Panc1 (cell line): ENCODE measurements around the gene C2orf81. TPM values are rescaled to one million over a fixed set of nuclear protein-coding genes. Genes with fewer than 3 reads are reported as not detected.
A peak's percentile ranks its signal among the peaks of the same experiment; 100 is the strongest.

Experiments used
- ATAC-seq: fragments of 200-7000 bp; cut with Tn5 transposase; 2 replicates; pipeline ENCODE4 v1.9.1; 2020; ENCODE audit warnings: mild to moderate bottlenecking, moderate library complexity
- BruUV-seq: library from RNA; stranded (reverse); fragments of 400-500 nt; replicated peaks from 2 replicates; lab custom pipeline; 2021; lab: Mats Ljungman, UMichigan
- CTCF ChIA-PET: fragments of 300-600 bp; sonication (Branson Sonifier 250); formaldehyde crosslinking; loops from one replicate; lab custom pipeline; 2022; ENCODE audit warnings: antibody characterized with exemption; lab: Charles Lee
- POLR2A ChIA-PET: fragments of 300-600 bp; sonication (Branson Sonifier 250); formaldehyde crosslinking; loops from one replicate; lab custom pipeline; 2022; ENCODE audit warnings: antibody characterized with exemption; lab: Charles Lee
- DNase-seq: peaks from one replicate; pipeline ENCODE4 v3.0.0-alpha.2; 2010; ENCODE audit warnings: low read depth, low spot score
- H3K27ac ChIP-seq: 2 replicates; pipeline ENCODE4 v1.5.1; 2011; ENCODE audit warnings: mild to moderate bottlenecking, low read length, inconsistent platforms
- H3K27me3 ChIP-seq: fragments of 200-500 bp; sonication (Bioruptor generic); 2 replicates; pipeline ENCODE4 v1.6.0; 2014; ENCODE audit warnings: low read length, inconsistent platforms; ENCODE audit not compliant: control insufficient read depth, insufficient read depth
- H3K36me3 ChIP-seq: fragments of 200-500 bp; sonication (Bioruptor generic); 2 replicates; pipeline ENCODE4 v1.5.1; 2014; ENCODE audit warnings: inconsistent platforms, mild to moderate bottlenecking, low read length, moderate library complexity; ENCODE audit not compliant: control insufficient read depth, insufficient read depth
- H3K4me1 ChIP-seq: 2 replicates; pipeline ENCODE4 v1.5.1; 2011; ENCODE audit warnings: inconsistent platforms, mild to moderate bottlenecking, low read length, moderate library complexity; ENCODE audit not compliant: control insufficient read depth, insufficient read depth
- H3K4me3 ChIP-seq, 2 experiments: 2 replicates each; pipeline ENCODE4 v1.5.1; 2011 to 2012; ENCODE audit warnings: low read depth in 2 of 2, low read length in 2 of 2, mild to moderate bottlenecking in 2 of 2, inconsistent platforms in 1 of 2, moderate library complexity in 1 of 2
- H3K9me3 ChIP-seq: fragments of 200-500 bp; sonication (Bioruptor generic); 2 replicates; pipeline ENCODE4 v1.5.1; 2014; ENCODE audit warnings: low read depth, mild to moderate bottlenecking, inconsistent platforms, low read length, moderate library complexity; ENCODE audit not compliant: control insufficient read depth, insufficient read depth
- POLR2AphosphoS5 ChIP-seq: IDR thresholded peaks from 2 replicates; pipeline ENCODE4 v1.6.1; 2012; ENCODE audit warnings: mild to moderate bottlenecking, low read depth, low read length, moderate library complexity
- SIN3A ChIP-seq: IDR thresholded peaks from 2 replicates; pipeline ENCODE4 v1.6.1; 2012; ENCODE audit warnings: low read depth, mild to moderate bottlenecking, low read length, moderate library complexity, borderline replicate concordance; ENCODE audit not compliant: insufficient read depth
- TCF7L2 ChIP-seq: IDR thresholded peaks from 2 replicates; pipeline ENCODE4 v1.6.1; 2011; ENCODE audit warnings: mild to moderate bottlenecking, low read depth, low read length, inconsistent platforms
- in situ Hi-C: cut with HindIII; loops from 2 replicates; pipeline ENCODE4 v1.10.0; 2016; ENCODE audit warnings: low sequenced_read_pairs, low pct_unique_long_range_greater_than_20kb
- intact Hi-C: fragments of 100-400 bp; cut with micrococcal nuclease; formaldehyde crosslinking; loops from one replicate; pipeline ENCODE4 v1.10.0; 2022; ENCODE audit not compliant: unreplicated experiment
- total RNA-seq: library from RNA; stranded (reverse); gene quantifications from one replicate; pipeline ENCODE4 v1.2.1, GENCODE V29; 2021; ENCODE audit not compliant: unreplicated experiment
- TF ChIP-seq, protein P1 (sequence below): fragments of 450-650 bp; IDR thresholded peaks from 2 replicates; pipeline ENCODE4 v1.5.1; 2017; ENCODE audit warnings: mild to moderate bottlenecking
- TF ChIP-seq, protein P2 (sequence below), 2 experiments: IDR thresholded peaks; 2 replicates each; pipeline ENCODE4 v1.6.1; 2011 to 2012; ENCODE audit warnings: low read depth in 2 of 2, control low read depth in 1 of 2, low read length in 1 of 2, mild to moderate bottlenecking in 1 of 2, moderate library complexity in 1 of 2; ENCODE audit not compliant: insufficient read depth in 1 of 2

The C2orf81 gene
- total RNA-seq, 1 experiment from 2014 or later = 3.9 TPM

DNA sequence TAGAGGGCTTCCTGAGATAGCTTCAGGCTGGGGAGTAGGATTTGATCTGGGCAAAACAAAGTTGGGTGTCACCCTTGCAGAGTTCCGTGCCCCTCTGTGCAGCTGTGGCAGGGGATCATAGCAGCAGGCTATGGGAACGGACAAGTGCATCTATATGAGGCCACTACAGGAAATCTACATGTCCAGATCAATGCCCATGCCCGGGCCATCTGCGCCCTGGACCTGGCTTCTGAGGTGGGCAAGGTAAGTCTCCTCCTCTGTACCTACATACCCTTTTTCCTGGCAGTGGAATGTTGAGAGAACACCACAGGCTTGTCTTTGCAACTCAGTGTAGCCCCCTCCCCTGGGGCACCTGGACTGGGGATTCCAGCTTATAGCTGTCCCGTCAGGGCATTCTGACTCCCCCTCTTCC, 3.6 kb upstream of the C2orf81 start:
- TF ChIP-seq, protein P1, sequence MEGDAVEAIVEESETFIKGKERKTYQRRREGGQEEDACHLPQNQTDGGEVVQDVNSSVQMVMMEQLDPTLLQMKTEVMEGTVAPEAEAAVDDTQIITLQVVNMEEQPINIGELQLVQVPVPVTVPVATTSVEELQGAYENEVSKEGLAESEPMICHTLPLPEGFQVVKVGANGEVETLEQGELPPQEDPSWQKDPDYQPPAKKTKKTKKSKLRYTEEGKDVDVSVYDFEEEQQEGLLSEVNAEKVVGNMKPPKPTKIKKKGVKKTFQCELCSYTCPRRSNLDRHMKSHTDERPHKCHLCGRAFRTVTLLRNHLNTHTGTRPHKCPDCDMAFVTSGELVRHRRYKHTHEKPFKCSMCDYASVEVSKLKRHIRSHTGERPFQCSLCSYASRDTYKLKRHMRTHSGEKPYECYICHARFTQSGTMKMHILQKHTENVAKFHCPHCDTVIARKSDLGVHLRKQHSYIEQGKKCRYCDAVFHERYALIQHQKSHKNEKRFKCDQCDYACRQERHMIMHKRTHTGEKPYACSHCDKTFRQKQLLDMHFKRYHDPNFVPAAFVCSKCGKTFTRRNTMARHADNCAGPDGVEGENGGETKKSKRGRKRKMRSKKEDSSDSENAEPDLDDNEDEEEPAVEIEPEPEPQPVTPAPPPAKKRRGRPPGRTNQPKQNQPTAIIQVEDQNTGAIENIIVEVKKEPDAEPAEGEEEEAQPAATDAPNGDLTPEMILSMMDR = no peak
- no peak for TF ChIP-seq TCF7L2
- no peak for TF ChIP-seq SIN3A
- Histone ChIP-seq H3K4me3 (no peak overlapping the region), H3K4me1 (peaks cover 4% of the 10 kb centered on the region; the same call in 1 of the 2 replicates), H3K36me3 (no peaks in the 10 kb centered on the region; the same call in none of the 2 replicates), H3K27ac (no peak overlapping the region), H3K27me3 (no peaks in the 10 kb centered on the region), H3K9me3 (no peaks in the 10 kb centered on the region)
- DNase-seq (no peak), ATAC-seq (no peak)
- POLR2A ChIA-PET = no interaction called here
- intact Hi-C loops (no loop called here), in situ Hi-C loops (no loop called here)
- no TSS peak for BruUV-seq
- CTCF ChIA-PET = interaction anchor here (0.6 kb wide), 1 partner anchor 286 kb away, joined by 3 read pairs; no protein-coding TSS in a partner anchor

DNA sequence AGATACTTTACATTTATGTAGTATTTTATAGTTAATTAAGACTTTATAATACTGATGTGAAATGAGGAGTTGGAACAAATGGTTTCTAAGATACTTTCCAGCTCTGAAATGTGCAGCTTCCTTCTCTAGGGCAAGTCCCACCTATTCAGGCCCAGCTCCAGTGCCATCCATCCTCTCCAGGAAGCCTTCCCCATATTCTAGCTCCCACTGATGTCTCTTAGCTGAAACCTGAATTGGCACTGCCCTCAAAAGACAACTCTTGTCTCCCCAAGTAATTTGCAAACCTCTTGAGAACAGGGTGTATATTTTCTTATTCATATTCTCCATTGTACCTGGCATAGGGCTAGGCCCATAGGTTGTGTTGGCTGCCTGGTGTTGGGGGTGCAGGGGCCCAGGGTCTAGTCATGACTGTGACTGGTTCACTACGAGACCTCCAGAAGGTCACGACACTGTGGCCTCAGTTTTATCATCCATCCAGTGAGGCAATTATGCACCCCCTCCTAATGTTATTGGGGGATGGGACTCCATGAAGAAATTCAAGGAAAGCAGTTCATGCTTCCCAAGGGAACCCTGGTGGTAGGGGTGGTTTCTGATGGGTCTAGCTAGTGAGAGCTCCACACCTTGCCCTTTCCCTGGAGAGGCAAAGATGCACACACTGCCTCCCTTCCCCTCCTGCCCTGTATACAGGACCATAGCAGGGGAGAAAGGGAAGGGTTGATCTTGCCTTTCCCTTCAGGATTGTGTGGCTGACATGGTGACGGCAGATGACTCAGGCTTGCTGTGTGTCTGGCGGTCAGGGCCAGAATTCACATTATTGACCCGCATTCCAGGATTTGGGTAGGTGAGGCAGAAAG, 2.9 kb upstream of the C2orf81 start:
- CTCF ChIA-PET = interaction anchor here (0.6 kb wide), 1 partner anchor 285 kb away, joined by 3 read pairs; no protein-coding TSS in a partner anchor
- no TSS peak for BruUV-seq
- no peaks in the 10 kb centered on the region for H3K9me3 ChIP-seq
- H3K4me3 ChIP-seq = no peak overlapping the region
- intact Hi-C loops = no loop called here
- H3K27me3 ChIP-seq = no peaks in the 10 kb centered on the region
- H3K4me1 ChIP-seq = peaks cover 4% of the 10 kb centered on the region; the same call in 1 of the 2 replicates
- no peak overlapping the region for H3K27ac ChIP-seq
- POLR2A ChIA-PET = no interaction called here
- H3K36me3 ChIP-seq = no peaks in the 10 kb centered on the region; the same call in none of the 2 replicates
- TF ChIP-seq SIN3A (no peak), POLR2AphosphoS5 (peak; percentile 22; the same call in 1 of the 2 replicates), TCF7L2 (no peak)
- TF ChIP-seq, protein P2, sequence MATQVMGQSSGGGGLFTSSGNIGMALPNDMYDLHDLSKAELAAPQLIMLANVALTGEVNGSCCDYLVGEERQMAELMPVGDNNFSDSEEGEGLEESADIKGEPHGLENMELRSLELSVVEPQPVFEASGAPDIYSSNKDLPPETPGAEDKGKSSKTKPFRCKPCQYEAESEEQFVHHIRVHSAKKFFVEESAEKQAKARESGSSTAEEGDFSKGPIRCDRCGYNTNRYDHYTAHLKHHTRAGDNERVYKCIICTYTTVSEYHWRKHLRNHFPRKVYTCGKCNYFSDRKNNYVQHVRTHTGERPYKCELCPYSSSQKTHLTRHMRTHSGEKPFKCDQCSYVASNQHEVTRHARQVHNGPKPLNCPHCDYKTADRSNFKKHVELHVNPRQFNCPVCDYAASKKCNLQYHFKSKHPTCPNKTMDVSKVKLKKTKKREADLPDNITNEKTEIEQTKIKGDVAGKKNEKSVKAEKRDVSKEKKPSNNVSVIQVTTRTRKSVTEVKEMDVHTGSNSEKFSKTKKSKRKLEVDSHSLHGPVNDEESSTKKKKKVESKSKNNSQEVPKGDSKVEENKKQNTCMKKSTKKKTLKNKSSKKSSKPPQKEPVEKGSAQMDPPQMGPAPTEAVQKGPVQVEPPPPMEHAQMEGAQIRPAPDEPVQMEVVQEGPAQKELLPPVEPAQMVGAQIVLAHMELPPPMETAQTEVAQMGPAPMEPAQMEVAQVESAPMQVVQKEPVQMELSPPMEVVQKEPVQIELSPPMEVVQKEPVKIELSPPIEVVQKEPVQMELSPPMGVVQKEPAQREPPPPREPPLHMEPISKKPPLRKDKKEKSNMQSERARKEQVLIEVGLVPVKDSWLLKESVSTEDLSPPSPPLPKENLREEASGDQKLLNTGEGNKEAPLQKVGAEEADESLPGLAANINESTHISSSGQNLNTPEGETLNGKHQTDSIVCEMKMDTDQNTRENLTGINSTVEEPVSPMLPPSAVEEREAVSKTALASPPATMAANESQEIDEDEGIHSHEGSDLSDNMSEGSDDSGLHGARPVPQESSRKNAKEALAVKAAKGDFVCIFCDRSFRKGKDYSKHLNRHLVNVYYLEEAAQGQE (IDR thresholded peaks at IDR 0.05; ENCODE audit: insufficient read depth in 1 of 2, low read depth in 2 of 2, low read length in 1 of 2) = no peak
- TF ChIP-seq, protein P1 = no peak
- DNase-seq (no peak), ATAC-seq (no peak)
- in situ Hi-C loops = no loop called here
